Choroid plexus epithelial cell (primary cell): ENCODE measurements around the gene CRIP1.

Experiments used
- DNase-seq: peaks from one replicate; pipeline ENCODE4 v3.0.0-alpha.2; 2010; ENCODE audit warnings: low read depth
- H3K4me3 ChIP-seq: 2 replicates; pipeline ENCODE4 v1.5.1; 2011; ENCODE audit warnings: low read depth, mild to moderate bottlenecking, control low read depth, low read length, moderate library complexity
- TF ChIP-seq, protein P1 (sequence below): conservative IDR thresholded peaks from 2 replicates; pipeline ENCODE4 v1.5.1; 2011; ENCODE audit warnings: low read depth, mild to moderate bottlenecking, control low read depth, inconsistent platforms, low read length, moderate library complexity

The CRIP1 gene

DNA sequence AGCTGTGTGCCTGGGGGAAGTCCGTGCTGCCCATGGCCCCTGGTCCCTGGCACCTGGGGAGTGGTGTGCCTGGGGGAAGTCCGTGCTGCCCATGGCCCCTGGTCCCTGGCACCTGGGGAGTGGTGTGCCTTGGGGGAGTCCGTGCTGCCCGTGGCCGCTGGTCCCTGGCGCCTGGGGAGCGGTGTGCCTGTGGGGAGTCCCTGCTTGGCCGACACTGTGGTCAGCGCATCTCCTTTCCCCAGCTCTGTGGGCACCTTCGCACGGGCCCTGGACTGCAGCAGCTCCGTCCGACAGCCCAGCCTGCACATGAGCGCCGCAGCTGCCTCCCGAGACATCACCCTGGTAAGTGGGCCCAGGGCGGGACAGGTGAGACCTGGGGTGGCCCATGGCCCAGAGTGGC lies 26.6 kb upstream of the CRIP1 start:
- TF ChIP-seq, protein P1, sequence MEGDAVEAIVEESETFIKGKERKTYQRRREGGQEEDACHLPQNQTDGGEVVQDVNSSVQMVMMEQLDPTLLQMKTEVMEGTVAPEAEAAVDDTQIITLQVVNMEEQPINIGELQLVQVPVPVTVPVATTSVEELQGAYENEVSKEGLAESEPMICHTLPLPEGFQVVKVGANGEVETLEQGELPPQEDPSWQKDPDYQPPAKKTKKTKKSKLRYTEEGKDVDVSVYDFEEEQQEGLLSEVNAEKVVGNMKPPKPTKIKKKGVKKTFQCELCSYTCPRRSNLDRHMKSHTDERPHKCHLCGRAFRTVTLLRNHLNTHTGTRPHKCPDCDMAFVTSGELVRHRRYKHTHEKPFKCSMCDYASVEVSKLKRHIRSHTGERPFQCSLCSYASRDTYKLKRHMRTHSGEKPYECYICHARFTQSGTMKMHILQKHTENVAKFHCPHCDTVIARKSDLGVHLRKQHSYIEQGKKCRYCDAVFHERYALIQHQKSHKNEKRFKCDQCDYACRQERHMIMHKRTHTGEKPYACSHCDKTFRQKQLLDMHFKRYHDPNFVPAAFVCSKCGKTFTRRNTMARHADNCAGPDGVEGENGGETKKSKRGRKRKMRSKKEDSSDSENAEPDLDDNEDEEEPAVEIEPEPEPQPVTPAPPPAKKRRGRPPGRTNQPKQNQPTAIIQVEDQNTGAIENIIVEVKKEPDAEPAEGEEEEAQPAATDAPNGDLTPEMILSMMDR, result no peak
- no peak overlapping the region for H3K4me3 ChIP-seq
- no peak for DNase-seq

DNA sequence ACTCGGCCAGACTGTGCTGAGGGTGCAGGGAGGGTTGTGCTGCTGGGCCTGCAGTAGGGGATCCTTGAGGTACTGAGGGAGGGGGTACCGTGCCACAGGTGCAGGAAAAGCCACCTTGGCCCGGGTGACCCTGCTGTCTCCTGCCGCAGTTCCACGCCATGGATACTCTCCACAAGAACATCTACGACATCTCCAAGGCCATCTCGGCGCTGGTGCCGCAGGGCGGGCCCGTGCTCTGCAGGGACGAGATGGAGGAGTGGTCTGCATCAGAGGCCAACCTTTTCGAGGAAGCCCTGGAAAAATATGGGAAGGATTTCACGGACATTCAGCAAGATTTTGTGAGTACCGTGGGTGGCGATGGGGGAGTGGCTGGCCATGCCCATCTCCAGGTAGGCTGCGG lies 26.1 kb upstream of the CRIP1 start:
- DNase-seq, result no peak
- no peak overlapping the region for H3K4me3 ChIP-seq
- TF ChIP-seq, protein P1, result no peak

DNA sequence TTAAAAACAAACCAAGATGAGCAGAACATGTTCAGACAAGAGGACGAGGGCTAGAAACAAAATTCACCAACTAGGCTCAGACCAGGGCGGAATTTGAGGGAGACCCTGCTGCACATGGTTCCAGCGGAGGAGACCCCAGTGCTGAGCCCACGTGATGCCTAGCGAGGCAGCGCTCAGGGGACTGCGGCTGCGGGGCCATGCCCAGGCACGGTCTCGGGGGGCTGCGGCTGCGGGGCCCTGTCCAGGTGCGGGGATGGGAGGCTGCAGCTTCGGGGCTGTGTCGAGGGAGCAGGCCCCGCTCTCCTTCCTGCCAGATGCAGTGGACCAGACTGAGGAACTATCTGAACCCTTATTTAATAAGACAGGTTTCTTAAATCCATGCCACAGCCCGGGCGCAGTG lies 24.8 kb upstream of the CRIP1 start:
- TF ChIP-seq, protein P1, result no peak
- no peak for DNase-seq

DNA sequence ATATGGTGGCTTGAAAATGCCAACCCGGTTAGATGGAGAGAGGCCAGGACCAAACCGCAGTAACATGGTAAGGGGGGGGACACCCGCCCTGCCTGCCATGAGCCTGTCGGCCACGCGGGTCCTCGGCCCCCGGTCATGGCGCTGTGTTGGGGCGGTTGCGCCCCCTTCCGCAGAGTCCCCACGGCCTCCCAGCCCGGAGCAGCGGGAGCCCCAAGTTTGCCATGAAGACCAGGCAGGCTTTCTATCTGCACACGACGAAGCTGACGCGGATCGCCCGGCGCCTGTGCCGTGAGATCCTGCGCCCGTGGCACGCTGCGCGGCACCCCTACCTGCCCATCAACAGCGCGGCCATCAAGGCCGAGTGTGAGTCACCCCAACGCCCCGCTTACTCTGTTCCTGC lies 22.2 kb upstream of the CRIP1 start:
- TF ChIP-seq, protein P1, result no peak
- DNase-seq, result no peak
- no peak overlapping the region for H3K4me3 ChIP-seq

More for the DNA sequence above, 24.8 kb upstream of the CRIP1 start:
- H3K4me3 ChIP-seq, result no peak overlapping the region

DNA sequence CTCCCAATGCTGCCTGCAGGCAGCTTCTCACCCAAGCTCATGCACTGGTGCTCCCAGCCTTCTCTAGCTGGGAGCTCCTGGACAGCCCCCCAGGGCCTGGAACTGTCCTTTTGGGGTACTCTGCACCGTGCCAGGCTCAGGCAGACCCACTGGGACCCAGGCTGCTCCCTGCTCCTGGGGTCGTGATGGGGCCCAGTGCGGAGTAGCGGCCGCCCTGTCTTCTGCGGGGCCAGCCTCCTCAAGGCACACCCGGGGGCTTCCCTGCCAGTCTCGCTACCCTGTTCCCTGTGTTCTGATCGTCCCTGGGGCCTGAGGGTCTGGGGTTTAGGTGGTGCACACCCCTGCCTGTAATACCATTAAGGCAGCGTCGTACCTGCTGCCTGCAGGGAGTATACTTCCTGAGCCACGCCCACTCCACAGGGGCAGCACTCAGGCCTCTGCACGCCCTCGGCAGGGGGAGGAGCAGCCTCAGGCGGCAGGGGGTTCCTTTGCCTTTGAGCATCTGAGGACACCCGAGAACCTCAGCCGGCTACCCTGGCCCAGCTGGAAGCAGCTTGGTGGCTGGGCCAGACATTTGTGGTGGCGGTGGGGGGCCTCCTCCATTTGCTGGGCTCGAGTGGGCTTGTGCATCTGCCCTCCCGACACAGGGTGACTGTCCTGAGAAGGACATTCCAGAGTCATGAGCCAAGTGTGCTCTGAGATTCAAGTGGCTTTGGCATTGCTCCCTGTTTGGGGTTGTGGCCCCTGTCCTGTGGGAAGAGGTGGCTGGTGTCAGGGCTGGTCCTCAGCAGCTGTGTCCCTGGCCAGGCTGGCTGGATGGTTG lies 21.3 kb upstream of the CRIP1 start:
- DNase-seq, result peak; percentile 41

DNA sequence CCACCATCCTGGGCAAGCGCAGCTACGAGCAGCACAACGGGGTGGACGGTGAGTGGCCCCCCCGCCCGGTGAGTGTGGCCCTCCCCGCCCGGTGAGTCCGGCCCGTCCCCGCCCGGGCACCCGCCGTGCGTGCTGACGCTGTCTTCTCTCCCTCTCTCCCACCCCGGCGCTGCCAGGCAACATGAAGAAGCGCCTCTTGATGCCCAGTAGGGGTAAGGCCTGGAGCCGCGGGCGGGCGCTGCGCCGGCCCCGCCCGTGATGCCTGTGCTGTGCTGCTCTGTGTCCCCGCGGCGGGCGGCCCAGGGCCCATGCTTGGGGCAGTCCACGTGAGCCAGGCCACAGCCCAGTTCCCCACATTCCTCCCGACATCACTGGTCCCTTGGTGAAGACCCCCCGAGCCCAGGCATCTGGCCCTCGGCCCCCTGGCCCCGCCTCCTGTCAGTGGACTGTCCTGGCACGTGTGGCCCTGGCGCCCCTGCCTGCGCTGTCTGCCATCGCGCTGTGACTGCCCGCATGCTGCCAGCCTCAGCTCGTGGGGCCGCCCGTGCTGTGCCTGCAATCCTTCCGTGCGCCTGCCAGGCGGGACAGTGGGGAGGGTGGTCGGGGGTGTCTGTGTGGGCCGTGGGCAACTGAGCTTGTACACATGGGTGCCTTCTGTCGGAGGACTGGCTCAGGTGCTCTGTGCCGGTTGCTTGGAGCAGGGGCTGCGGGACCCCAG lies 20.0 kb upstream of the CRIP1 start:
- DNase-seq, result no peak
- no peak overlapping the region for H3K4me3 ChIP-seq
- TF ChIP-seq, protein P1, result no peak

More for the DNA sequence above, 21.3 kb upstream of the CRIP1 start:
- H3K4me3 ChIP-seq, result no peak overlapping the region
- TF ChIP-seq, protein P1, result no peak
